ENCODE results near the gene EIF5A. TPM values are rescaled to one million over a fixed set of nuclear protein-coding genes. Genes with fewer than 3 reads are reported as not detected.

The EIF5A gene
- total and polyA plus RNA-seq, 2 of the 8 experiments (the other 6 are each of a cell fraction or from before 2014, with no cell fraction given): 717 to 1,172 TPM

DNA sequence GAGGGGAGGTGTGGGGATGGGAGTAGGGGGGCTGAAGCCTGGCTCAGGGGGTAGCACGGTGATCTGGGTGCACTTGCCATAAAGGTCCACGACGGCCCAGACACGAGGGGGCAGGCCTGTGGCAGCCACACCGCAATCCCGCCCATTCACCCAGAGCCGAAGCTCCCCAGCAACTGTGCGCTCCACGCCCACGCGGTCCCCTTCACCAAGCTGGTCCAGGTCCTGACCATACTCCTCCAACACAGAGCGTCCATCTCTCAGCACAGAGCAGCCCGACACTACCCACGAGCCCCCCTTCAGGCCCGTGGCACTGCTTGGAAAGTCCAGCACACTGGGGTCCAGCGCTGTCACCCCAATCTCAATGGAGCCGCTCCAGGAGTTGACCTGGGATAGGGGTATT is 20.1 kb downstream of the EIF5A start:
- Histone ChIP-seq H3K79me1 (ENCODE audit: low read depth, low read length) (peaks cover 2% of the 10 kb centered on the region; the same call in 1 of the 2 replicates), H4K5ac (ENCODE audit: insufficient read length, low read depth, low read length) (no peak overlapping the region), H3K79me2 (ENCODE audit: control insufficient read depth in 1 of 2, insufficient read depth in 2 of 2, low read length in 2 of 2) (peaks cover 0 to 14% of the 10 kb centered on the region in 2 experiments; a peak in 2 of 4 replicates), H3K23ac (ENCODE audit: insufficient read length) (no peak overlapping the region), H3K4me1 (replicated peaks in 1 of 4; ENCODE audit: control insufficient read depth in 3 of 4, insufficient read depth in 4 of 4, low read length in 3 of 4) (peaks cover 0 to 19% (median 8%) of the 10 kb centered on the region in 4 experiments; a peak in 6 of 7 replicates), H2BK12ac (ENCODE audit: low read depth, low read length) (no peak overlapping the region), H3K36me3 (ENCODE audit: control insufficient read depth in 2 of 4, insufficient read depth in 4 of 4, low read length in 3 of 4) (peaks cover 13 to 22% (median 19%) of the 10 kb centered on the region in 4 experiments), H4K20me1 (replicated peaks in 1 of 2; ENCODE audit: control insufficient read depth in 1 of 2, insufficient read depth in 2 of 2, low read length in 2 of 2) (peaks cover 2 to 11% of the 10 kb centered on the region in 2 experiments), H3K4me3 (ENCODE audit: extremely low read depth in 1 of 4, insufficient read depth in 2 of 4, low read depth in 3 of 4, low read length in 4 of 4) (no peak overlapping the region; a peak in 1 of 8 replicates), H3K4me2 (ENCODE audit: insufficient read depth in 1 of 2, low read depth in 2 of 2, low read length in 2 of 2) (no peak overlapping the region; a peak in 1 of 4 replicates), H4K8ac (ENCODE audit: extremely low read depth, insufficient read depth, low read length) (no peak overlapping the region), H3K27me3 (replicated peaks in 1 of 4; ENCODE audit: control insufficient read depth in 3 of 4, extremely low read depth in 1 of 4, insufficient read depth in 3 of 4, low read length in 3 of 4) (no peaks in the 10 kb centered on the region; a peak in 1 of 7 replicates), H3K9me3 (ENCODE audit: insufficient read depth in 2 of 2, low read depth in 1 of 2, low read length in 1 of 2) (no peaks in the 10 kb centered on the region), H2BK20ac (ENCODE audit: low read length) (no peak overlapping the region), H2BK120ac (replicated peaks; ENCODE audit: low read depth, low read length) (no peak overlapping the region), H3K27ac (ENCODE audit: low read depth, low read length) (no peak overlapping the region), H2BK5ac (ENCODE audit: low read depth, low read length) (no peak overlapping the region), H2AK5ac (ENCODE audit: low read depth, low read length) (no peak overlapping the region), H2AFZ (ENCODE audit: low read length) (no peak overlapping the region), H3K14ac (ENCODE audit: insufficient read length) (no peak overlapping the region), H3K4ac (replicated peaks; ENCODE audit: insufficient read length, low read depth, low read length) (no peak overlapping the region), H3K9ac (replicated peaks in 1 of 4; ENCODE audit: extremely low read depth in 1 of 4, low read depth in 3 of 4, low read length in 3 of 4) (no peak overlapping the region), H3K56ac (replicated peaks; ENCODE audit: insufficient read length, low read depth, low read length) (no peak overlapping the region), H2BK15ac (ENCODE audit: low read length) (no peak overlapping the region), H4K91ac (replicated peaks; ENCODE audit: insufficient read length, low read length) (no peak overlapping the region), H3K18ac (ENCODE audit: extremely low read depth, low read length) (no peak overlapping the region), H3K23me2 (ENCODE audit: low read depth, low read length) (peaks cover 8% of the 10 kb centered on the region)
- 94% methylated on average over 16 of the region's 17 CpGs; no CpG with 5 or more reads in 1 of the 2 experiments for WGBS, 2 experiments (ENCODE audit: extremely low coverage in 1 of 2, insufficient coverage in 1 of 2, insufficient read length in 1 of 2, insufficient replicate concordance in 2 of 2, low coverage in 1 of 2, low lambda C conversion rate in 2 of 2, missing lambda C conversion rate in 1 of 2)
- FAIRE-seq (no peak), DNase-seq (ENCODE audit: low read depth in 1 of 2, low spot score in 2 of 2) (no peak)
- TF ChIP-seq SP1 (IDR thresholded peaks at IDR 0.05; ENCODE audit: low read depth, low read length) (no peak), PHF8 (conservative IDR thresholded peaks at IDR 0.05; ENCODE audit: low read depth, low read length) (no peak), TAF7 (optimal IDR thresholded peaks at IDR 0.05; ENCODE audit: borderline replicate concordance, low read depth, low read length) (no peak), RBBP5 (IDR thresholded peaks at IDR 0.05; ENCODE audit: borderline replicate concordance, low read depth, low read length) (no peak), RAD21 (IDR thresholded peaks at IDR 0.05 in 1 of 2, conservative IDR thresholded peaks at IDR 0.05 in 1 of 2; ENCODE audit: low read depth in 2 of 2, low read length in 2 of 2) (no peak), SIRT6 (IDR thresholded peaks at IDR 0.05; ENCODE audit: low read length) (no peak)
- TF ChIP-seq, protein P1, sequence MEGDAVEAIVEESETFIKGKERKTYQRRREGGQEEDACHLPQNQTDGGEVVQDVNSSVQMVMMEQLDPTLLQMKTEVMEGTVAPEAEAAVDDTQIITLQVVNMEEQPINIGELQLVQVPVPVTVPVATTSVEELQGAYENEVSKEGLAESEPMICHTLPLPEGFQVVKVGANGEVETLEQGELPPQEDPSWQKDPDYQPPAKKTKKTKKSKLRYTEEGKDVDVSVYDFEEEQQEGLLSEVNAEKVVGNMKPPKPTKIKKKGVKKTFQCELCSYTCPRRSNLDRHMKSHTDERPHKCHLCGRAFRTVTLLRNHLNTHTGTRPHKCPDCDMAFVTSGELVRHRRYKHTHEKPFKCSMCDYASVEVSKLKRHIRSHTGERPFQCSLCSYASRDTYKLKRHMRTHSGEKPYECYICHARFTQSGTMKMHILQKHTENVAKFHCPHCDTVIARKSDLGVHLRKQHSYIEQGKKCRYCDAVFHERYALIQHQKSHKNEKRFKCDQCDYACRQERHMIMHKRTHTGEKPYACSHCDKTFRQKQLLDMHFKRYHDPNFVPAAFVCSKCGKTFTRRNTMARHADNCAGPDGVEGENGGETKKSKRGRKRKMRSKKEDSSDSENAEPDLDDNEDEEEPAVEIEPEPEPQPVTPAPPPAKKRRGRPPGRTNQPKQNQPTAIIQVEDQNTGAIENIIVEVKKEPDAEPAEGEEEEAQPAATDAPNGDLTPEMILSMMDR (IDR thresholded peaks at IDR 0.05; ENCODE audit: control extremely low read depth in 1 of 3, insufficient read depth in 1 of 3, low read depth in 1 of 3, low read length in 3 of 3): no peak
- TF ChIP-seq, protein P2, sequence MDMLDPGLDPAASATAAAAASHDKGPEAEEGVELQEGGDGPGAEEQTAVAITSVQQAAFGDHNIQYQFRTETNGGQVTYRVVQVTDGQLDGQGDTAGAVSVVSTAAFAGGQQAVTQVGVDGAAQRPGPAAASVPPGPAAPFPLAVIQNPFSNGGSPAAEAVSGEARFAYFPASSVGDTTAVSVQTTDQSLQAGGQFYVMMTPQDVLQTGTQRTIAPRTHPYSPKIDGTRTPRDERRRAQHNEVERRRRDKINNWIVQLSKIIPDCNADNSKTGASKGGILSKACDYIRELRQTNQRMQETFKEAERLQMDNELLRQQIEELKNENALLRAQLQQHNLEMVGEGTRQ (IDR thresholded peaks at IDR 0.05; ENCODE audit: low read length): no peak
- ChIA-PET CTCF (ENCODE audit: partially characterized antibody) (interaction anchor here (1.2 to 9.3 kb wide), 6 partner anchors 8 to 57 kb away, joined by 3 to 167 read pairs (median 6); partner anchors contain the start of gene TMEM95), POLR2A (ENCODE audit: partially characterized antibody) (interaction anchor here (1.2 to 13.4 kb wide), 3 partner anchors 11 to 20 kb away, joined by 3 to 223 read pairs (median 40); partner anchors contain the start of genes ACAP1 and GPS2)

All from H1 (cell line).